Esophagus muscularis mucosa (tissue), 4 donors: ENCODE results near the gene TANC1. TPM values are rescaled to one million over a fixed set of nuclear protein-coding genes. Genes with fewer than 3 reads are reported as not detected.

Source experiments
- DNase-seq: peaks from one replicate; pipeline ENCODE4 v3.0.0-alpha.2; 2017; ENCODE audit errors: extremely low spot score
- H3K27ac ChIP-seq, 4 donors: fragments of 200-600 bp; sonication (generic); replicated peaks in 1 of 4; 1 replicate in 3 of 4; 2 replicates in 1 of 4; pipeline ENCODE4 v1.5.1; 2016 to 2019; ENCODE audit warnings: mild to moderate bottlenecking in 1 of 4
- H3K27me3 ChIP-seq, 4 donors: fragments of 200-600 bp; sonication (generic); one replicate each; pipeline versions ENCODE4 v1.5.1 to v1.6.0; 2016 to 2019
- H3K36me3 ChIP-seq, 4 donors: fragments of 200-600 bp; sonication (generic); one replicate each; pipeline ENCODE4 v1.5.1; 2016 to 2019
- H3K4me1 ChIP-seq, 4 donors: fragments of 200-600 bp; sonication (generic); one replicate each; pipeline ENCODE4 v1.5.1; 2016 to 2019
- H3K4me3 ChIP-seq, 4 donors: fragments of 200-600 bp; sonication (generic); 1 replicate in 2 of 4; 2 replicates in 2 of 4; pipeline ENCODE4 v1.5.1; 2016 to 2019; ENCODE audit warnings: mild to moderate bottlenecking in 4 of 4, moderate library complexity in 1 of 4
- H3K9me3 ChIP-seq, 4 donors: fragments of 200-600 bp; sonication (generic); 1 replicate in 3 of 4; 2 replicates in 1 of 4; pipeline ENCODE4 v1.5.1; 2016 to 2019
- CTCF ChIP-seq, 3 experiments: fragments of 200-600 bp in 2 of 3; fragments of 450-650 bp in 1 of 3; sonication (generic) in 2 of 3; IDR thresholded peaks; one replicate each; pipeline ENCODE4 v1.5.1; 2017 to 2019; ENCODE audit warnings: antibody characterized with exemption in 3 of 3, mild to moderate bottlenecking in 2 of 3, moderate library complexity in 1 of 3
- EP300 ChIP-seq: sonication (generic); formaldehyde crosslinking; IDR thresholded peaks from one replicate; pipeline ENCODE4 v1.6.1; 2017; ENCODE audit warnings: antibody characterized with exemption
- POLR2A ChIP-seq: fragments of 450-650 bp; IDR thresholded peaks from one replicate; pipeline ENCODE4 v1.6.1; 2017; ENCODE audit warnings: antibody characterized with exemption, moderate library complexity, mild to moderate bottlenecking, low read depth
- POLR2AphosphoS5 ChIP-seq, 2 donors: sonication (generic); formaldehyde crosslinking; IDR thresholded peaks; one replicate each; pipeline ENCODE4 v1.6.1; 2017; ENCODE audit warnings: antibody characterized with exemption in 2 of 2
- WGBS: methylation state at CpG from one replicate; pipeline ENCODE4 v1.1.5; 2018; 5-methylcytosine and 5-hydroxymethylcytosine counted together
- intact Hi-C: fragments of 100-400 bp; cut with DNase I; formaldehyde crosslinking; loops from one replicate; pipeline ENCODE4 v1.15.1; 2023
- total RNA-seq, 4 donors: library from RNA; depleted of rRNA; stranded (reverse); fragments of >200 nt; gene quantifications; one replicate each; pipeline versions ENCODE4 v1.1.0 to v1.2.1, GENCODE V29; 2016

The TANC1 gene
- total RNA-seq, 4 donors from 2014 or later = 34.3 to 54.0 (median 52.9) TPM

GRCh38 chr2:159044804-159045286, 76.4 kb downstream of the TANC1 start:
- H3K36me3 ChIP-seq = peaks cover 0 to 7% (median 3%) of the 10 kb centered on the region in 4 donors
- no peaks in the 10 kb centered on the region for H3K27me3 ChIP-seq
- no peaks in the 10 kb centered on the region for H3K9me3 ChIP-seq
- peaks cover 35 to 72% (median 54%) of the 10 kb centered on the region in 4 donors for H3K4me1 ChIP-seq
- TF ChIP-seq EP300 (no peak), POLR2AphosphoS5 (IDR thresholded peaks at IDR 0.05) (no peak), CTCF (IDR thresholded peaks at IDR 0.05) (no peak), POLR2A (no peak)
- no peak overlapping the region for H3K4me3 ChIP-seq
- WGBS = 87% methylated on average over 4 of the region's 4 CpGs
- intact Hi-C loops = no loop called here
- no peak overlapping the region for H3K27ac ChIP-seq
- DNase-seq = no peak

GRCh38 chr2:159045545-159046454, 77.4 kb downstream of the TANC1 start:
- Histone ChIP-seq H3K4me1 (peaks cover 35 to 81% (median 54%) of the 10 kb centered on the region in 4 donors), H3K9me3 (no peaks in the 10 kb centered on the region), H3K4me3 (no peak overlapping the region), H3K27ac (no peak overlapping the region), H3K36me3 (peaks cover 0 to 7% (median 3%) of the 10 kb centered on the region in 4 donors), H3K27me3 (no peaks in the 10 kb centered on the region)
- 55% methylated on average over 11 of the region's 11 CpGs for WGBS
- intact Hi-C loops = no loop called here
- TF ChIP-seq POLR2AphosphoS5 (IDR thresholded peaks at IDR 0.05) = no peak
- no peak for TF ChIP-seq CTCF (IDR thresholded peaks at IDR 0.05)
- TF ChIP-seq POLR2A = no peak
- no peak for TF ChIP-seq EP300
- DNase-seq = no peak

GRCh38 chr2:159046966-159047365, 78.5 kb downstream of the TANC1 start:
- DNase-seq = no peak
- H3K4me1 ChIP-seq = peaks cover 39 to 86% (median 59%) of the 10 kb centered on the region in 4 donors
- no peaks in the 10 kb centered on the region for H3K9me3 ChIP-seq
- H3K27ac ChIP-seq = no peak overlapping the region
- intact Hi-C loops = no loop called here
- H3K27me3 ChIP-seq = no peaks in the 10 kb centered on the region
- H3K36me3 ChIP-seq = no peaks in the 10 kb centered on the region
- TF ChIP-seq CTCF (IDR thresholded peaks at IDR 0.05) (no peak), POLR2A (no peak), EP300 (no peak), POLR2AphosphoS5 (IDR thresholded peaks at IDR 0.05) (no peak)
- H3K4me3 ChIP-seq = no peak overlapping the region
- 32% methylated on average over 1 of the region's 1 CpG for WGBS

- WGBS = 94% methylated on average over 1 of the region's 1 CpG
- Histone ChIP-seq H3K27ac (no peak overlapping the region), H3K9me3 (no peaks in the 10 kb centered on the region), H3K36me3 (no peaks in the 10 kb centered on the region), H3K27me3 (no peaks in the 10 kb centered on the region), H3K4me3 (no peak overlapping the region), H3K4me1 (peaks cover 29 to 92% (median 55%) of the 10 kb centered on the region in 4 donors)
- TF ChIP-seq EP300 (no peak), POLR2A (no peak), POLR2AphosphoS5 (IDR thresholded peaks at IDR 0.05) (no peak), CTCF (IDR thresholded peaks at IDR 0.05) (no peak)
- intact Hi-C loops = no loop called here
- no peak for DNase-seq
These were observed 82.0 kb downstream of the TANC1 start for GRCh38 chr2:159050426-159050825.
